Smooth muscle cell (in vitro differentiated cells): ENCODE data around the gene RTP5. TPM values are rescaled to one million over a fixed set of nuclear protein-coding genes. Genes with fewer than 3 reads are reported as not detected.

Experiments used
- DNase-seq: peaks from one replicate; lab custom pipeline; 2025; ENCODE audit not compliant: unreplicated experiment; lab: John Stamatoyannopoulos, UW
- H2AFZ ChIP-seq: fragments of 200-600 bp; sonication (generic); 2 replicates; pipeline ENCODE4 v1.6.0; 2016; ENCODE audit warnings: antibody characterized with exemption, low read depth, mild to moderate bottlenecking
- H3F3A ChIP-seq: fragments of 200-600 bp; sonication (generic); 2 replicates; pipeline ENCODE4 v1.6.0; 2017; ENCODE audit warnings: antibody characterized with exemption, low read depth
- H3K27ac ChIP-seq: fragments of 200-600 bp; sonication (generic); 2 replicates; pipeline ENCODE4 v1.5.1; 2016; ENCODE audit warnings: low read depth, mild to moderate bottlenecking
- H3K27me3 ChIP-seq: fragments of 200-600 bp; sonication (generic); 2 replicates; pipeline ENCODE4 v1.6.1; 2016; ENCODE audit warnings: low read depth, mild to moderate bottlenecking
- H3K36me3 ChIP-seq: fragments of 200-600 bp; sonication (generic); 2 replicates; pipeline ENCODE4 v1.5.1; 2016; ENCODE audit warnings: low read depth
- H3K4me1 ChIP-seq: fragments of 200-600 bp; sonication (generic); 2 replicates; pipeline ENCODE4 v1.5.1; 2016; ENCODE audit warnings: low read depth
- H3K4me2 ChIP-seq: fragments of 200-600 bp; sonication (generic); 2 replicates; pipeline ENCODE4 v1.6.0; 2016; ENCODE audit warnings: mild to moderate bottlenecking
- H3K4me3 ChIP-seq: fragments of 200-600 bp; sonication (generic); 2 replicates; pipeline ENCODE4 v1.5.1; 2016; ENCODE audit warnings: mild to moderate bottlenecking
- H3K79me2 ChIP-seq: fragments of 200-600 bp; sonication (generic); 2 replicates; pipeline ENCODE4 v1.6.0; 2016; ENCODE audit warnings: low read depth, mild to moderate bottlenecking
- H3K9ac ChIP-seq: fragments of 200-600 bp; sonication (generic); 2 replicates; pipeline ENCODE4 v1.6.0; 2016; ENCODE audit warnings: low read depth
- H3K9me3 ChIP-seq: fragments of 200-600 bp; sonication (generic); replicated peaks from 2 replicates; pipeline ENCODE4 v1.5.1; 2016; ENCODE audit warnings: low read depth
- H4K20me1 ChIP-seq: fragments of 200-600 bp; sonication (generic); 2 replicates; pipeline ENCODE4 v1.6.0; 2016; ENCODE audit warnings: low read depth
- WGBS: methylation state at CpG from one replicate; pipeline ENCODE4 v1.1.7; 2016; ENCODE audit warnings: low lambda C conversion rate; 5-methylcytosine and 5-hydroxymethylcytosine counted together
- polyA plus RNA-seq: library from polyadenylated mRNA; unstranded; fragments of >200 nt; fragmentation: Nextera tagmentation; extraction: Ambion mirVana; gene quantifications from 2 replicates; pipeline ENCODE4 v1.2.1, GENCODE V29; 2016
- total RNA-seq: library from RNA; depleted of rRNA; stranded (reverse); fragments of >200 nt; gene quantifications from 2 replicates; pipeline ENCODE4 v1.2.3, GENCODE V29; 2014
- TF ChIP-seq, protein P1 (sequence below): fragments of 200-600 bp; sonication (generic); IDR thresholded peaks from 2 replicates; pipeline ENCODE4 v1.5.1; 2017; ENCODE audit warnings: borderline replicate concordance, mild to moderate bottlenecking, antibody characterized with exemption; ENCODE audit not compliant: insufficient read depth, poor library complexity, severe bottlenecking

RTP5 gene
- total and polyA plus RNA-seq, 2 experiments from 2014 or later: not detected

DNA sequence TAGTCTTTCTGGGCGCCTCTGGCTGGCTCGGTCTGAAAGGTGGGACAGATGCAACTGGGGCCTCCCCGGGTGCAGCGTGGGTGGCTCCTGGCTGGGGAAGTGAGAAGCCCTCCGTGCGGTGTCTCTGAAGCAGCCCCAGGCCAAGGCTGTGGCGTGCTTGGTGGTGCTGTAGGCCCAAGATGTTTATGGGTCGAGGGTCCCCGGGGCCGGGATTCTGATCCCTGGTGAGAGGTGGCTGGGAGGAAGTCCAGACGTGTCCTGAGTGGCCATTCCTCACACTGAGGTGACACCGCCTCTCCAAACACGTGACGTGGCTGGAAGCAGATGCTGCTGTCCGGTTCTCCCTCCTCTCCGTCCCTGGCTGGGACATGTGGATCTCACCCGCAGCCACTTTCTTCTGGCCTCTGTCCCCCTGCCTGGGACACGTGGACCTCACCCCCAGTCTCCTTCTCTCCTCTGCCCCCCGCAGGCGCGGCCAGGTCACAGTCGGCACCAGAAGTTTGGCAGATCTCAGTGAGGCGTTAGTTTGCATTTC is 12.6 kb downstream of the RTP5 start:
- no peaks in the 10 kb centered on the region for H3K79me2 ChIP-seq
- H3K27ac ChIP-seq: no peak overlapping the region
- H3K9me3 ChIP-seq: no peaks in the 10 kb centered on the region
- H3K4me2 ChIP-seq: peak overlapping the region; percentile 85
- H3K4me3 ChIP-seq: peak overlapping the region; percentile 36
- peaks cover 11% of the 10 kb centered on the region for H3K4me1 ChIP-seq
- no peaks in the 10 kb centered on the region for H3K27me3 ChIP-seq
- WGBS: 50% methylated on average over 18 of the region's 23 CpGs
- H4K20me1 ChIP-seq: no peaks in the 10 kb centered on the region
- DNase-seq: no peak
- no peak overlapping the region for H3K9ac ChIP-seq
- no peak overlapping the region for H2AFZ ChIP-seq
- peaks cover 9% of the 10 kb centered on the region for H3F3A ChIP-seq
- TF ChIP-seq, protein P1, sequence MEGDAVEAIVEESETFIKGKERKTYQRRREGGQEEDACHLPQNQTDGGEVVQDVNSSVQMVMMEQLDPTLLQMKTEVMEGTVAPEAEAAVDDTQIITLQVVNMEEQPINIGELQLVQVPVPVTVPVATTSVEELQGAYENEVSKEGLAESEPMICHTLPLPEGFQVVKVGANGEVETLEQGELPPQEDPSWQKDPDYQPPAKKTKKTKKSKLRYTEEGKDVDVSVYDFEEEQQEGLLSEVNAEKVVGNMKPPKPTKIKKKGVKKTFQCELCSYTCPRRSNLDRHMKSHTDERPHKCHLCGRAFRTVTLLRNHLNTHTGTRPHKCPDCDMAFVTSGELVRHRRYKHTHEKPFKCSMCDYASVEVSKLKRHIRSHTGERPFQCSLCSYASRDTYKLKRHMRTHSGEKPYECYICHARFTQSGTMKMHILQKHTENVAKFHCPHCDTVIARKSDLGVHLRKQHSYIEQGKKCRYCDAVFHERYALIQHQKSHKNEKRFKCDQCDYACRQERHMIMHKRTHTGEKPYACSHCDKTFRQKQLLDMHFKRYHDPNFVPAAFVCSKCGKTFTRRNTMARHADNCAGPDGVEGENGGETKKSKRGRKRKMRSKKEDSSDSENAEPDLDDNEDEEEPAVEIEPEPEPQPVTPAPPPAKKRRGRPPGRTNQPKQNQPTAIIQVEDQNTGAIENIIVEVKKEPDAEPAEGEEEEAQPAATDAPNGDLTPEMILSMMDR: no peak
- no peaks in the 10 kb centered on the region for H3K36me3 ChIP-seq

DNA sequence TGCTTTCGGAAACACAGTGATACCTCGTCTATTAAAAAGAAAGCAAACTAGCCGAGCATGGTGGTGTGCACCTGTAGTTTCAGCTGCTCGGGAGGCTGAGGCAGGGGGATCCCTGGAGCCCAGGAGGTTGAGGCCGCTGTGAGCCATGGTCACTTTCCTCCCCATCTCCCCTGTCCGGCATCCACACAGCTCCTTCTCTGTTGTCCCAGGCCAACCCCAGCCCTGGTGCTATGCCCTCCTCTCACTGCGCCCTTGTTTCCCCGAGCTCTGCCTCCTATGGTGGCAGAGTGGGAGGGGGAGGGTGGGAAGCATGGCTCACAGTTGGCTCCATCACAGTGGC is 15.4 kb downstream of the RTP5 start:
- peaks cover 9% of the 10 kb centered on the region for H3F3A ChIP-seq
- TF ChIP-seq, protein P1: no peak
- peaks cover 11% of the 10 kb centered on the region for H3K4me1 ChIP-seq

GRCh38 chr2:241885291-241885945 is 15.9 kb downstream of the RTP5 start:
- H3K4me3 ChIP-seq: no peak overlapping the region
- H3K9ac ChIP-seq: no peak overlapping the region
- H3K4me2 ChIP-seq: no peak overlapping the region
- no peak overlapping the region for H3K27ac ChIP-seq
- no peaks in the 10 kb centered on the region for H3K79me2 ChIP-seq
- H3K9me3 ChIP-seq: no peaks in the 10 kb centered on the region
- TF ChIP-seq, protein P1: no peak
- H3K36me3 ChIP-seq: no peaks in the 10 kb centered on the region
- DNase-seq: no peak
- WGBS: 92% methylated on average over 16 of the region's 16 CpGs
- no peak overlapping the region for H2AFZ ChIP-seq
- peaks cover 9% of the 10 kb centered on the region for H3F3A ChIP-seq
- no peaks in the 10 kb centered on the region for H3K27me3 ChIP-seq
- H3K4me1 ChIP-seq: peaks cover 11% of the 10 kb centered on the region
- H4K20me1 ChIP-seq: no peaks in the 10 kb centered on the region

More for the DNA sequence above, 15.4 kb downstream of the RTP5 start:
- Histone ChIP-seq H3K4me3 (no peak overlapping the region), H3K79me2 (no peaks in the 10 kb centered on the region), H3K4me2 (no peak overlapping the region), H3K36me3 (no peaks in the 10 kb centered on the region), H3K9ac (no peak overlapping the region), H3K27me3 (no peaks in the 10 kb centered on the region), H3K27ac (no peak overlapping the region), H3K9me3 (no peaks in the 10 kb centered on the region), H2AFZ (no peak overlapping the region), H4K20me1 (no peaks in the 10 kb centered on the region)
- DNase-seq: no peak
- 98% methylated on average over 8 of the region's 8 CpGs for WGBS
